SU-DHL-6 (cell line): Measurements from ENCODE around the gene LEPROT.

ENCODE experiments used
- H2AFZ ChIP-seq: fragments of 200-600 bp; sonication (generic); 2 replicates; pipeline ENCODE4 v1.6.1; 2014; ENCODE audit warnings: low read depth, mild to moderate bottlenecking, moderate library complexity, mixed read lengths, antibody characterized with exemption, low read length; ENCODE audit not compliant: severe bottlenecking
- H3F3A ChIP-seq: fragments of 200-600 bp; shearing (Covaris generic); 2 replicates; pipeline ENCODE4 v1.6.0; 2016; ENCODE audit warnings: antibody characterized with exemption, mild to moderate bottlenecking; ENCODE audit not compliant: insufficient read depth
- H3K27ac ChIP-seq: fragments of 200-600 bp; sonication (generic); 2 replicates; pipeline ENCODE4 v1.5.1; 2016; ENCODE audit warnings: low read depth, mild to moderate bottlenecking, low read length, moderate library complexity, mixed read lengths
- H3K27me3 ChIP-seq: fragments of 200-600 bp; sonication (generic), shearing (Covaris generic); 2 replicates; pipeline ENCODE4 v1.6.0; 2014; ENCODE audit warnings: mild to moderate bottlenecking, low read length
- H3K36me3 ChIP-seq: fragments of 200-600 bp; sonication (generic); 2 replicates; pipeline ENCODE4 v1.6.1; 2014; ENCODE audit warnings: mild to moderate bottlenecking, low read length, mixed read lengths
- H3K4me2 ChIP-seq: fragments of 300-600, 200-600 bp; shearing (Covaris generic), sonication (generic); 2 replicates; pipeline ENCODE4 v1.6.0; 2014; ENCODE audit warnings: low read length, low read depth, mild to moderate bottlenecking; ENCODE audit not compliant: poor library complexity, severe bottlenecking
- H3K4me3 ChIP-seq: fragments of 200-600 bp; sonication (generic); 2 replicates; pipeline ENCODE4 v1.5.1; 2014; ENCODE audit warnings: antibody characterized with exemption, low read length, mild to moderate bottlenecking, mixed read lengths; ENCODE audit not compliant: insufficient read depth, poor library complexity, severe bottlenecking
- H3K79me2 ChIP-seq: fragments of 200-600 bp; sonication (generic); 2 replicates; pipeline ENCODE4 v1.6.1; 2014; ENCODE audit warnings: mild to moderate bottlenecking, low read length, moderate library complexity; ENCODE audit not compliant: insufficient read depth
- H3K9ac ChIP-seq: fragments of 200-600 bp; sonication (generic); 2 replicates; pipeline ENCODE4 v1.7.0; 2014; ENCODE audit warnings: mild to moderate bottlenecking, low read length
- H3K9me2 ChIP-seq: fragments of 200-600 bp; sonication (generic); replicated peaks from 2 replicates; pipeline ENCODE4 v1.6.1; 2014; ENCODE audit warnings: low read length; ENCODE audit not compliant: insufficient read depth
- H3K9me3 ChIP-seq: fragments of 200-600 bp; sonication (generic); 2 replicates; pipeline ENCODE4 v1.6.1; 2014; ENCODE audit warnings: low read length, mixed read lengths; ENCODE audit not compliant: insufficient read depth
- H4K20me1 ChIP-seq: fragments of 200-600 bp; sonication (generic); 2 replicates; pipeline ENCODE4 v1.6.1; 2014; ENCODE audit warnings: low read depth, mild to moderate bottlenecking, antibody characterized with exemption, low read length, moderate library complexity, mixed read lengths
- CTCF ChIP-seq: fragments of 200-600 bp; sonication (generic); IDR thresholded peaks from one replicate; pipeline ENCODE4 v1.5.1; 2017; ENCODE audit warnings: antibody characterized with exemption, mild to moderate bottlenecking, low read length, moderate library complexity; ENCODE audit not compliant: insufficient read depth, poor library complexity, severe bottlenecking
- EZH2phosphoT487 ChIP-seq: fragments of 200-600 bp; sonication (generic), shearing (Covaris generic); conservative IDR thresholded peaks from 2 replicates; pipeline ENCODE4 v1.6.1; 2018; ENCODE audit warnings: mild to moderate bottlenecking, antibody characterized with exemption, low read length, moderate library complexity, mixed read lengths

LEPROT gene

GRCh38 chr1:65477414-65478378 is 57.2 kb downstream of the LEPROT start:
- Histone ChIP-seq H4K20me1 (no peaks in the 10 kb centered on the region), H3K9ac (no peak overlapping the region), H2AFZ (no peak overlapping the region), H3K36me3 (no peaks in the 10 kb centered on the region), H3K27ac (no peak overlapping the region), H3K79me2 (no peaks in the 10 kb centered on the region), H3K9me2 (no peaks in the 10 kb centered on the region), H3F3A (no peaks in the 10 kb centered on the region), H3K9me3 (no peaks in the 10 kb centered on the region), H3K4me2 (no peak overlapping the region), H3K4me3 (no peak overlapping the region), H3K27me3 (peaks cover 3% of the 10 kb centered on the region; the same call in 1 of the 2 replicates)
- TF ChIP-seq CTCF (no peak), EZH2phosphoT487 (no peak)

- no peak overlapping the region for H3K27ac ChIP-seq
These were observed 58.0 kb downstream of the LEPROT start for GRCh38 chr1:65478379-65479026.

GRCh38 chr1:65479554-65480204 is 59.2 kb downstream of the LEPROT start:
- no peaks in the 10 kb centered on the region for H3K79me2 ChIP-seq
- no peak overlapping the region for H3K9ac ChIP-seq
- no peak overlapping the region for H3K4me3 ChIP-seq
- TF ChIP-seq CTCF: no peak
- TF ChIP-seq EZH2phosphoT487: no peak
- H3K27me3 ChIP-seq: no peaks in the 10 kb centered on the region; the same call in 1 of the 2 replicates
- no peak overlapping the region for H3K4me2 ChIP-seq
- no peak overlapping the region for H2AFZ ChIP-seq
- no peak overlapping the region for H3K27ac ChIP-seq
- no peaks in the 10 kb centered on the region for H4K20me1 ChIP-seq
- no peaks in the 10 kb centered on the region for H3K9me2 ChIP-seq
- no peaks in the 10 kb centered on the region for H3K36me3 ChIP-seq
- no peaks in the 10 kb centered on the region for H3K9me3 ChIP-seq
- no peaks in the 10 kb centered on the region for H3F3A ChIP-seq

More at GRCh38 chr1:65478379-65479026, 58.0 kb downstream of the LEPROT start:
- Histone ChIP-seq H3K4me2 (no peak overlapping the region), H3K79me2 (no peaks in the 10 kb centered on the region), H2AFZ (no peak overlapping the region), H3K4me3 (no peak overlapping the region), H3K9me3 (no peaks in the 10 kb centered on the region), H3F3A (no peaks in the 10 kb centered on the region), H3K27me3 (peaks cover 3% of the 10 kb centered on the region; the same call in 1 of the 2 replicates), H3K36me3 (no peaks in the 10 kb centered on the region), H3K9ac (no peak overlapping the region), H3K9me2 (no peaks in the 10 kb centered on the region), H4K20me1 (no peaks in the 10 kb centered on the region)
- TF ChIP-seq CTCF (no peak), EZH2phosphoT487 (no peak)
